Measurements from ENCODE around the gene AKR1C2. TPM values are rescaled to one million over a fixed set of nuclear protein-coding genes. Genes with fewer than 3 reads are reported as not detected.

Gene AKR1C2
- total and polyA plus RNA-seq, 2 experiments from 2014 or later: 51.0 to 51.7 TPM

DNA sequence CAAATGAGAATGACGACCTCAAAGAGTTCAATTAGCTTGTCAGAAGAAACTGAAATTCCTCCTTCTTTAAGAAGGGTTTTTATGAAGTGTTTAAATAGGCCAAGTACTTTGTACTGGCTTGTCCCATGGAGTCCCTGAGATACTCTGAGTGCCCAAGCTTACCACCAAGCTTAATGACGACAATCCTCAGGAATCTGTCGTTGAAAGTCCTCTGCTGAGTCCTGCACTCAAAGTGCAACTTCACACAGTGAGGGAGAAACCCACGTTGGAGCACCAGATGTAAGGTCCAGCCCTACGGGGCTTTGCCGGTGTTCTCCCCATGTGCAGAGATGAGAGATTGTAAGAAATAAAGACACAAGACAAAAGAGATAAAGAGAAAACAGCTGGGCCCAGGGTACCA, 42.8 kb upstream of the AKR1C2 start:
- DNase-seq (ENCODE audit: low spot score): no peak

DNA sequence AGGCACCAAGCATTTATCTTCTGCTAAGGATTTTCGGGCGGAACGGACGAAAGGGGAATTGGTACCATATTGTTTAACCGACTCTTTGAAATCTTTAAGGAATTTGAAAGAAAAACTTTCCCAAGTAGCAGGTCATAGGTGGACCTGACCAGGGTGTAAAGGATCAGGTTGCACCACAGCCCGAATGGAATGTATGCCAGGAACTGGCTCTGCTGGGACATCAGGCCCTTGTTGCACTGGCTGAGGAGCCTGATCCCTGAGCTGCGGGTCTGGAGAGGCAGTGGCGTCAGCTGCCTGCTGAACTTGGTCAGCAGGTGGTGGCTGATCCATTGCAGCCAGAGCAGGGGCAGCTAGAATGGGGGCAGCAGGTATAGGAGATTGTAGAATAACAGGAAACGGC, 41.4 kb upstream of the AKR1C2 start:
- no peak overlapping the region for H3K27ac ChIP-seq
- peaks cover 5% of the 10 kb centered on the region for H3K4me1 ChIP-seq (ENCODE audit: insufficient read depth)
- no peaks in the 10 kb centered on the region for H3K27me3 ChIP-seq
- no peak overlapping the region for H3K4me3 ChIP-seq
- no peaks in the 10 kb centered on the region for H3K36me3 ChIP-seq (replicated peaks; ENCODE audit: insufficient read depth, low read depth)
- DNase-seq (ENCODE audit: low spot score): no peak
- TF ChIP-seq EZH2phosphoT487 (IDR thresholded peaks at IDR 0.05; ENCODE audit: low read depth, severe bottlenecking, unreplicated experiment) (no peak), EZH2 (IDR thresholded peaks at IDR 0.05; ENCODE audit: borderline replicate concordance) (no peak)
- TF ChIP-seq, protein P1, sequence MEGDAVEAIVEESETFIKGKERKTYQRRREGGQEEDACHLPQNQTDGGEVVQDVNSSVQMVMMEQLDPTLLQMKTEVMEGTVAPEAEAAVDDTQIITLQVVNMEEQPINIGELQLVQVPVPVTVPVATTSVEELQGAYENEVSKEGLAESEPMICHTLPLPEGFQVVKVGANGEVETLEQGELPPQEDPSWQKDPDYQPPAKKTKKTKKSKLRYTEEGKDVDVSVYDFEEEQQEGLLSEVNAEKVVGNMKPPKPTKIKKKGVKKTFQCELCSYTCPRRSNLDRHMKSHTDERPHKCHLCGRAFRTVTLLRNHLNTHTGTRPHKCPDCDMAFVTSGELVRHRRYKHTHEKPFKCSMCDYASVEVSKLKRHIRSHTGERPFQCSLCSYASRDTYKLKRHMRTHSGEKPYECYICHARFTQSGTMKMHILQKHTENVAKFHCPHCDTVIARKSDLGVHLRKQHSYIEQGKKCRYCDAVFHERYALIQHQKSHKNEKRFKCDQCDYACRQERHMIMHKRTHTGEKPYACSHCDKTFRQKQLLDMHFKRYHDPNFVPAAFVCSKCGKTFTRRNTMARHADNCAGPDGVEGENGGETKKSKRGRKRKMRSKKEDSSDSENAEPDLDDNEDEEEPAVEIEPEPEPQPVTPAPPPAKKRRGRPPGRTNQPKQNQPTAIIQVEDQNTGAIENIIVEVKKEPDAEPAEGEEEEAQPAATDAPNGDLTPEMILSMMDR (IDR thresholded peaks at IDR 0.05; ENCODE audit: poor library complexity): no peak
- no peaks in the 10 kb centered on the region for H3K79me2 ChIP-seq
- WGBS (ENCODE audit: low lambda C conversion rate, missing lambda C conversion rate): 71% methylated on average over 9 of the region's 9 CpGs
- H3K9me2 ChIP-seq (replicated peaks; ENCODE audit: insufficient read depth): no peaks in the 10 kb centered on the region
- H3K4me2 ChIP-seq: no peak overlapping the region
- H2AFZ ChIP-seq: no peak overlapping the region
- no peaks in the 10 kb centered on the region for H4K20me1 ChIP-seq (ENCODE audit: insufficient read depth, poor library complexity, severe bottlenecking)
- no peaks in the 10 kb centered on the region for H3K9me3 ChIP-seq (ENCODE audit: low read depth)

More for the DNA sequence above, 42.8 kb upstream of the AKR1C2 start:
- no peak for TF ChIP-seq EZH2 (IDR thresholded peaks at IDR 0.05; ENCODE audit: borderline replicate concordance)
- TF ChIP-seq, protein P1 (IDR thresholded peaks at IDR 0.05; ENCODE audit: poor library complexity): no peak
- TF ChIP-seq EZH2phosphoT487 (IDR thresholded peaks at IDR 0.05; ENCODE audit: low read depth, severe bottlenecking, unreplicated experiment): no peak
- Histone ChIP-seq H2AFZ (no peak overlapping the region), H4K20me1 (ENCODE audit: insufficient read depth, poor library complexity, severe bottlenecking) (no peaks in the 10 kb centered on the region), H3K27ac (no peak overlapping the region), H3K36me3 (replicated peaks; ENCODE audit: insufficient read depth, low read depth) (no peaks in the 10 kb centered on the region), H3K27me3 (no peaks in the 10 kb centered on the region), H3K4me1 (ENCODE audit: insufficient read depth) (peaks cover 1% of the 10 kb centered on the region), H3K4me3 (no peak overlapping the region), H3K79me2 (no peaks in the 10 kb centered on the region), H3K9me2 (replicated peaks; ENCODE audit: insufficient read depth) (no peaks in the 10 kb centered on the region), H3K4me2 (no peak overlapping the region), H3K9me3 (ENCODE audit: low read depth) (no peaks in the 10 kb centered on the region)
- WGBS (ENCODE audit: low lambda C conversion rate, missing lambda C conversion rate): 86% methylated on average over 6 of the region's 6 CpGs

- no peaks in the 10 kb centered on the region for H3K27me3 ChIP-seq
- H3K27ac ChIP-seq: no peak overlapping the region
- no peak for TF ChIP-seq EZH2 (IDR thresholded peaks at IDR 0.05; ENCODE audit: borderline replicate concordance)
- TF ChIP-seq EZH2phosphoT487 (IDR thresholded peaks at IDR 0.05; ENCODE audit: low read depth, severe bottlenecking, unreplicated experiment): no peak
- TF ChIP-seq, protein P1 (IDR thresholded peaks at IDR 0.05; ENCODE audit: poor library complexity): no peak
- peaks cover 3% of the 10 kb centered on the region for H3K9me3 ChIP-seq (ENCODE audit: low read depth)
- H3K9me2 ChIP-seq (replicated peaks; ENCODE audit: insufficient read depth): no peaks in the 10 kb centered on the region
- no peaks in the 10 kb centered on the region for H3K79me2 ChIP-seq
- no peak overlapping the region for H3K4me3 ChIP-seq
- WGBS (ENCODE audit: low lambda C conversion rate, missing lambda C conversion rate): 95% methylated on average over 1 of the region's 1 CpG
- no peak overlapping the region for H2AFZ ChIP-seq
- no peaks in the 10 kb centered on the region for H4K20me1 ChIP-seq (ENCODE audit: insufficient read depth, poor library complexity, severe bottlenecking)
- H3K4me1 ChIP-seq (ENCODE audit: insufficient read depth): peaks cover 5% of the 10 kb centered on the region
- H3K4me2 ChIP-seq: no peak overlapping the region
- H3K36me3 ChIP-seq (replicated peaks; ENCODE audit: insufficient read depth, low read depth): no peaks in the 10 kb centered on the region
- no peak for DNase-seq (ENCODE audit: low spot score)
Observed at GRCh38 chr10:5043716-5044115, 40.1 kb upstream of the AKR1C2 start.

GRCh38 chr10:5042922-5043321, 39.3 kb upstream of the AKR1C2 start:
- no peak for DNase-seq (ENCODE audit: low spot score)
- Histone ChIP-seq H3K9me2 (replicated peaks; ENCODE audit: insufficient read depth) (no peaks in the 10 kb centered on the region), H2AFZ (no peak overlapping the region), H3K27ac (no peak overlapping the region), H3K4me3 (no peak overlapping the region), H3K9me3 (ENCODE audit: low read depth) (peaks cover 3% of the 10 kb centered on the region), H3K4me1 (ENCODE audit: insufficient read depth) (peaks cover 5% of the 10 kb centered on the region), H3K4me2 (no peak overlapping the region), H4K20me1 (ENCODE audit: insufficient read depth, poor library complexity, severe bottlenecking) (no peaks in the 10 kb centered on the region), H3K36me3 (replicated peaks; ENCODE audit: insufficient read depth, low read depth) (no peaks in the 10 kb centered on the region), H3K79me2 (no peaks in the 10 kb centered on the region), H3K27me3 (no peaks in the 10 kb centered on the region)
- TF ChIP-seq, protein P1 (IDR thresholded peaks at IDR 0.05; ENCODE audit: poor library complexity): no peak
- TF ChIP-seq EZH2 (IDR thresholded peaks at IDR 0.05; ENCODE audit: borderline replicate concordance): no peak
- WGBS (ENCODE audit: low lambda C conversion rate, missing lambda C conversion rate): 73% methylated on average over 4 of the region's 4 CpGs
